Esophagus muscularis mucosa (tissue), 4 donors: ENCODE results near the gene CD244.

Source experiments
- EP300 ChIP-seq: sonication (generic); formaldehyde crosslinking; IDR thresholded peaks from one replicate; pipeline ENCODE4 v1.6.1; 2017; ENCODE audit warnings: antibody characterized with exemption
- POLR2A ChIP-seq: fragments of 450-650 bp; IDR thresholded peaks from one replicate; pipeline ENCODE4 v1.6.1; 2017; ENCODE audit warnings: antibody characterized with exemption, moderate library complexity, mild to moderate bottlenecking, low read depth
- POLR2AphosphoS5 ChIP-seq, 2 donors: sonication (generic); formaldehyde crosslinking; IDR thresholded peaks; one replicate each; pipeline ENCODE4 v1.6.1; 2017; ENCODE audit warnings: antibody characterized with exemption in 2 of 2
- TF ChIP-seq, protein P1 (sequence below), 3 experiments: fragments of 200-600 bp in 2 of 3; fragments of 450-650 bp in 1 of 3; sonication (generic) in 2 of 3; IDR thresholded peaks; one replicate each; pipeline ENCODE4 v1.5.1; 2017 to 2019; ENCODE audit warnings: antibody characterized with exemption in 3 of 3, mild to moderate bottlenecking in 2 of 3, moderate library complexity in 1 of 3

DNA sequence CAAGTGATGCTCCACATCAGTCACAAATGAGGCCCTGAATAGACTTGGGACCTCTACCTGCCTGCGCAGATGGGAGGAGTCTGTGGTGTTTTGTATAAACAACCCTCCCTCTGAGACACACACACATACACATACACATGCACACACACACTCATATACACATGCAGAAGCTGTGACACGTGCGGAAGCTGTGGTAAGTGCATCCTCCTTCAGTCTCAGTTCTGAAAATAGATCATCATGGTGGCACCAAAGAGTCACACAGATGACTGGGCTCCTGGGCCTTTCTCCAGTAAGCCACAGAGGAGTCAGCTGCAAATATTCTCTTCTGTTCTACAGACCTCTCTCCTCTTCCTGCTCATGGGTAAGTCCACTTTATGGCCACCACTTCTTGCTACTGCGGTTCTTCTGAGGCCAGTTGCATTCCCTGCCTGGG lies 66.7 kb downstream of the CD244 start, which contains the start of gene LY9:
- TF ChIP-seq, protein P1, sequence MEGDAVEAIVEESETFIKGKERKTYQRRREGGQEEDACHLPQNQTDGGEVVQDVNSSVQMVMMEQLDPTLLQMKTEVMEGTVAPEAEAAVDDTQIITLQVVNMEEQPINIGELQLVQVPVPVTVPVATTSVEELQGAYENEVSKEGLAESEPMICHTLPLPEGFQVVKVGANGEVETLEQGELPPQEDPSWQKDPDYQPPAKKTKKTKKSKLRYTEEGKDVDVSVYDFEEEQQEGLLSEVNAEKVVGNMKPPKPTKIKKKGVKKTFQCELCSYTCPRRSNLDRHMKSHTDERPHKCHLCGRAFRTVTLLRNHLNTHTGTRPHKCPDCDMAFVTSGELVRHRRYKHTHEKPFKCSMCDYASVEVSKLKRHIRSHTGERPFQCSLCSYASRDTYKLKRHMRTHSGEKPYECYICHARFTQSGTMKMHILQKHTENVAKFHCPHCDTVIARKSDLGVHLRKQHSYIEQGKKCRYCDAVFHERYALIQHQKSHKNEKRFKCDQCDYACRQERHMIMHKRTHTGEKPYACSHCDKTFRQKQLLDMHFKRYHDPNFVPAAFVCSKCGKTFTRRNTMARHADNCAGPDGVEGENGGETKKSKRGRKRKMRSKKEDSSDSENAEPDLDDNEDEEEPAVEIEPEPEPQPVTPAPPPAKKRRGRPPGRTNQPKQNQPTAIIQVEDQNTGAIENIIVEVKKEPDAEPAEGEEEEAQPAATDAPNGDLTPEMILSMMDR (IDR thresholded peaks at IDR 0.05), result no peak
- TF ChIP-seq EP300, result no peak
- no peak for TF ChIP-seq POLR2A
- no peak for TF ChIP-seq POLR2AphosphoS5 (IDR thresholded peaks at IDR 0.05)
